Trophoblast cell (in vitro differentiated cells and primary cell): Measurements from ENCODE around the gene PARVA.

Experiments used
- DNase-seq, 2 donors: peaks; one replicate each; pipeline ENCODE4 v3.0.0-alpha.2; 2016
- H2AFZ ChIP-seq: 2 replicates; pipeline ENCODE4 v1.6.1; 2013; ENCODE audit warnings: low read length, moderate library complexity, mild to moderate bottlenecking; ENCODE audit not compliant: insufficient read depth, poor library complexity
- H2AK5ac ChIP-seq: 2 replicates; pipeline ENCODE4 v1.6.1; 2013; ENCODE audit warnings: mild to moderate bottlenecking, low read length
- H2BK120ac ChIP-seq: 2 replicates; pipeline ENCODE4 v1.6.1; 2013; ENCODE audit warnings: low read length, mild to moderate bottlenecking, moderate library complexity; ENCODE audit not compliant: insufficient read depth, poor library complexity
- H2BK12ac ChIP-seq: 2 replicates; pipeline ENCODE4 v1.6.1; 2013; ENCODE audit warnings: mild to moderate bottlenecking, low read length, moderate library complexity
- H2BK5ac ChIP-seq: 2 replicates; pipeline ENCODE4 v1.6.1; 2013; ENCODE audit warnings: low read length, low read depth, moderate library complexity, mild to moderate bottlenecking; ENCODE audit not compliant: poor library complexity
- H3K14ac ChIP-seq: 2 replicates; pipeline ENCODE4 v1.6.1; 2013; ENCODE audit warnings: mild to moderate bottlenecking, low read length
- H3K18ac ChIP-seq: 2 replicates; pipeline ENCODE4 v1.6.1; 2013; ENCODE audit warnings: mild to moderate bottlenecking, low read length
- H3K23ac ChIP-seq: 2 replicates; pipeline ENCODE4 v1.6.1; 2013; ENCODE audit warnings: low read length
- H3K27ac ChIP-seq: 2 replicates; pipeline ENCODE4 v1.5.1; 2013; ENCODE audit warnings: low read depth, mild to moderate bottlenecking, inconsistent platforms, low read length, moderate library complexity
- H3K27me3 ChIP-seq: 2 replicates; pipeline ENCODE4 v1.6.1; 2013; ENCODE audit warnings: inconsistent platforms, mild to moderate bottlenecking, low read length, moderate library complexity; ENCODE audit not compliant: insufficient read depth
- H3K36me3 ChIP-seq, 2 experiments: 1 replicate in 1 of 2; 2 replicates in 1 of 2; pipeline ENCODE4 v1.6.1; 2013; ENCODE audit warnings: low read length in 2 of 2, mild to moderate bottlenecking in 2 of 2, moderate library complexity in 1 of 2; ENCODE audit not compliant: insufficient read depth in 2 of 2, control insufficient read depth in 1 of 2
- H3K4ac ChIP-seq: 2 replicates; pipeline ENCODE4 v1.6.1; 2013; ENCODE audit warnings: low read depth, mild to moderate bottlenecking, low read length, moderate library complexity
- H3K4me1 ChIP-seq, 2 experiments: 1 replicate in 1 of 2; 2 replicates in 1 of 2; pipeline ENCODE4 v1.6.1; 2013; ENCODE audit warnings: low read length in 2 of 2, mild to moderate bottlenecking in 2 of 2, moderate library complexity in 1 of 2; ENCODE audit not compliant: insufficient read depth in 2 of 2, control insufficient read depth in 1 of 2
- H3K4me2 ChIP-seq: 2 replicates; pipeline ENCODE4 v1.6.1; 2013; ENCODE audit warnings: inconsistent platforms, mild to moderate bottlenecking, low read length, moderate library complexity
- H3K4me3 ChIP-seq: 2 replicates; pipeline ENCODE4 v1.5.1; 2013; ENCODE audit warnings: mild to moderate bottlenecking, low read depth, low read length, inconsistent platforms
- H3K79me1 ChIP-seq: one replicate; pipeline ENCODE4 v1.6.1; 2013; ENCODE audit warnings: low read length
- H3K79me2 ChIP-seq: 2 replicates; pipeline ENCODE4 v1.6.1; 2013; ENCODE audit warnings: low read length, mild to moderate bottlenecking; ENCODE audit not compliant: control insufficient read depth, insufficient read depth, poor library complexity
- H3K9ac ChIP-seq: 2 replicates; pipeline ENCODE4 v1.6.1; 2013; ENCODE audit warnings: mild to moderate bottlenecking, low read length
- H3K9me3 ChIP-seq: 2 replicates; pipeline ENCODE4 v1.6.1; 2013; ENCODE audit warnings: low read depth, mild to moderate bottlenecking, control low read depth, inconsistent platforms, low read length; ENCODE audit not compliant: insufficient read depth
- H4K12ac ChIP-seq: 2 replicates; pipeline ENCODE4 v1.6.1; 2013; ENCODE audit warnings: low read depth, mild to moderate bottlenecking, low read length, moderate library complexity
- H4K8ac ChIP-seq: 2 replicates; pipeline ENCODE4 v1.6.1; 2013; ENCODE audit warnings: low read depth, mild to moderate bottlenecking, low read length, moderate library complexity
- H4K91ac ChIP-seq: one replicate; pipeline ENCODE4 v1.6.1; 2013; ENCODE audit warnings: low read depth, mild to moderate bottlenecking, low read length, moderate library complexity
- WGBS: extraction: QIAGEN DNeasy Blood & Tissue Kit; methylation state at CpG from one replicate; pipeline ENCODE4 v1.1.7; 2013; ENCODE audit warnings: missing lambda C conversion rate; ENCODE audit not compliant: insufficient read length, insufficient coverage; ENCODE audit errors: extremely low coverage; 5-methylcytosine and 5-hydroxymethylcytosine counted together

The PARVA gene

DNA sequence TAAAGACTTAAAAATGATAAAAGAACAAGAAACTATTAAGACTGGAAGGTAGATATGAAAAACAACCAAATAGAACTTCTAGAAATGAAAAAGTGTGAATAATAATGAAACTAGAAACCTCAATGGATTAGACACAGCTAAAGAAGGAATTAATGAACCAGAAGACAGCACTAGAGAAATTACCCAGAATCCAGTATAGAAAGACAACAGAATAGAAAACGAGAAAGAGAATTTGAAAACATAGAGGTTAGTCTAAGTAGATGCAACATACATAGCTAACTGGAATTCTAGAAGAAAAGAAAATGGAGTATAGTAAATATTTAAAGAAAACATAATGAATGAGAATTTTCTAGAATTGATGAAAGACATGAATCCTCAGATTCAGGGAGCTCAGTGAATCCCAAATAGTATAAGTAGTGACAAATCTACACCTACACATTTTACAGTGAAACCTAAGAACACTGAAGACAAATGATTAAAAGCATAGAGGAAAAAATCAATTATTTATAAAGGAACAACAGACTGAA, 111.9 kb downstream of the PARVA start:
- H3K14ac ChIP-seq, result no peak overlapping the region
- H3K27ac ChIP-seq, result no peak overlapping the region
- no peak overlapping the region for H2BK12ac ChIP-seq
- H4K12ac ChIP-seq, result no peak overlapping the region
- no peak overlapping the region for H3K18ac ChIP-seq
- H3K4me2 ChIP-seq, result no peak overlapping the region
- H4K8ac ChIP-seq, result no peak overlapping the region
- H3K9me3 ChIP-seq, result no peaks in the 10 kb centered on the region
- no peak for DNase-seq
- no peaks in the 10 kb centered on the region for H3K4me1 ChIP-seq
- no peak overlapping the region for H4K91ac ChIP-seq
- peaks cover 2% of the 10 kb centered on the region for H3K79me1 ChIP-seq
- H3K79me2 ChIP-seq, result no peaks in the 10 kb centered on the region
- H3K4me3 ChIP-seq, result no peak overlapping the region
- H3K9ac ChIP-seq, result no peak overlapping the region
- no peak overlapping the region for H2AK5ac ChIP-seq
- H3K23ac ChIP-seq, result no peak overlapping the region
- H3K36me3 ChIP-seq, result peaks cover 4 to 5% of the 10 kb centered on the region in 2 experiments
- no CpG with 5 or more reads among the region's 1 CpG for WGBS
- no peak overlapping the region for H3K4ac ChIP-seq
- H2AFZ ChIP-seq, result no peak overlapping the region
- H3K27me3 ChIP-seq, result no peaks in the 10 kb centered on the region
- no peak overlapping the region for H2BK5ac ChIP-seq
- no peak overlapping the region for H2BK120ac ChIP-seq

DNA sequence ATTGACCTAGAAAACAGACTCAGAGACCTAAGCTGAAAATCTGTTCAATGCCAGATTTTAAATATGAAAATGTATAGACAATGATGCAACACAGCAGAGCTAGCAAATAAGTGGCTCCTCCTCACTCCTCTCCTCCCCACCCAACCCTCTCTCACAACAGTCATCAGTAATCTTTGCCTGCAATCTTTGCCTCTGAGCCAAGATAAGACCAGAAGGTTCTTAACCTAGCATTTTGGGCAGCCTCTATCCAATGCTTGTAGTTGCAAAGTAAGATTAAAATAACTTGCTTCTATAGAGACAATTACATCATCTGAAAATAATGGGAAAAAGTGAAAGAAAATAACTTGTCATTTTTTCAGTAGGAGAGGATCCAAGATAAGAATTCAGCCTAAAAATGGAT, 117.3 kb downstream of the PARVA start:
- H3K9ac ChIP-seq, result no peak overlapping the region
- peak in 1 of 2 donors; percentile 80 for DNase-seq
- H4K8ac ChIP-seq, result no peak overlapping the region
- H4K91ac ChIP-seq, result no peak overlapping the region
- H3K79me2 ChIP-seq, result peaks cover 2% of the 10 kb centered on the region
- no peak overlapping the region for H3K4me3 ChIP-seq
- H2BK120ac ChIP-seq, result no peak overlapping the region
- H3K36me3 ChIP-seq, result peaks cover 3 to 6% of the 10 kb centered on the region in 2 experiments
- no peak overlapping the region for H2AFZ ChIP-seq
- H2BK5ac ChIP-seq, result no peak overlapping the region
- H3K27ac ChIP-seq, result no peak overlapping the region
- H3K14ac ChIP-seq, result no peak overlapping the region
- H3K79me1 ChIP-seq, result peaks cover 13% of the 10 kb centered on the region
- H2AK5ac ChIP-seq, result no peak overlapping the region
- H3K18ac ChIP-seq, result no peak overlapping the region
- H3K4me2 ChIP-seq, result no peak overlapping the region
- no peak overlapping the region for H3K4ac ChIP-seq
- H3K27me3 ChIP-seq, result no peaks in the 10 kb centered on the region
- no peak overlapping the region for H4K12ac ChIP-seq
- no peaks in the 10 kb centered on the region for H3K9me3 ChIP-seq
- H2BK12ac ChIP-seq, result no peak overlapping the region
- H3K23ac ChIP-seq, result no peak overlapping the region
- peaks cover 11 to 15% of the 10 kb centered on the region in 2 experiments for H3K4me1 ChIP-seq

DNA sequence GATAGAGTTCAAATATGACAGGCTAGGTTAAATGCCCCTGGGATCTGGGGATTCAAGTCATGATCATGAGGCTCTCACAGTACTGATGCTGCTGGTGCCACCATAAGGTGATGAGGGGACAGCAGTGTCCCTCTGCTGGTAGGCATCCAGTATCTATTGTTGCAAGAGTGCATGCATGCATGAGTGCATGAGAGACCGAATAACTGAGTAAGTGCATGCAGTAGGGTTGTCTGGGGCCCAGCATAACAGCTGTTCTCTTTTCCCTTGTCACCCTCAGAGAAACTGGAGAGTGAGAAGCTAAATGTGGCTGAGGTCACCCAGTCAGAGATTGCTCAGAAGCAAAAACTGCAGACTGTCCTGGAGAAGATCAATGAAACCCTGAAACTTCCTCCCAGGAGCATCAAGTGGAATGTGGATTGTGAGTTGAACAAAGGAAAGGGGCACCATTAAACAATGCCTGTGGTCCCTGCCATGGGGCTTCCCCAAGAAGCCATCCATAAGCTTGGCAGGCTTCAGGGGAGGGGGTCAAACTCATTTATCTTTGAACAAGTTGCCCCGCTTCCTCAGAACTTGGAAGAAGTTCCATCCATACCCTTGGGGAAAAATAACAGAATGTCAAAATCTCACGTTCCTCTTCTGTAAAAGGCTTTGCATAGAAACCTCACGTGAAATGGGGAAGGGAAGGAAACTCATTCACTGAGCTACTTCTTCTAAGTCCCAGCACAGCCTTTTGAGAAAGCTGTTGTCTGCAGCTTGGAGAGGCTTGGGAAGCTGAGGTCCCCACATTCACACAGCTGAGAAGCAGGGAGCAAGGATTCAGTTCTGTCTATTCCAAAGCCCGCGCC, 119.0 kb downstream of the PARVA start:
- peak overlapping the region; percentile 92 for H3K14ac ChIP-seq
- H4K12ac ChIP-seq, result peak overlapping the region; percentile 49
- DNase-seq, result peak; percentile 95 to 98
- H3K4ac ChIP-seq, result no peak overlapping the region
- H3K4me3 ChIP-seq, result no peak overlapping the region
- peak overlapping the region; percentile 87 for H2BK5ac ChIP-seq
- no peak overlapping the region for H2AFZ ChIP-seq
- peaks cover 13 to 15% of the 10 kb centered on the region in 2 experiments for H3K4me1 ChIP-seq
- peaks cover 17% of the 10 kb centered on the region for H3K79me1 ChIP-seq
- peaks cover 2% of the 10 kb centered on the region for H3K79me2 ChIP-seq
- H3K23ac ChIP-seq, result no peak overlapping the region
- peaks cover 5% of the 10 kb centered on the region in 2 experiments for H3K36me3 ChIP-seq
- H2BK12ac ChIP-seq, result peak overlapping the region; percentile 86
- no peaks in the 10 kb centered on the region for H3K9me3 ChIP-seq
- H3K27me3 ChIP-seq, result no peaks in the 10 kb centered on the region
- H4K8ac ChIP-seq, result peak overlapping the region; percentile 69
- H4K91ac ChIP-seq, result peak overlapping the region; percentile 76
- peak overlapping the region; percentile 82 for H2BK120ac ChIP-seq
- H3K18ac ChIP-seq, result peak overlapping the region; percentile 75
- no peak overlapping the region for H3K9ac ChIP-seq
- peak overlapping the region; percentile 73 for H3K27ac ChIP-seq
- WGBS, result no CpG with 5 or more reads among the region's 6 CpGs
- H3K4me2 ChIP-seq, result no peak overlapping the region
- H2AK5ac ChIP-seq, result peak overlapping the region; percentile 79

DNA sequence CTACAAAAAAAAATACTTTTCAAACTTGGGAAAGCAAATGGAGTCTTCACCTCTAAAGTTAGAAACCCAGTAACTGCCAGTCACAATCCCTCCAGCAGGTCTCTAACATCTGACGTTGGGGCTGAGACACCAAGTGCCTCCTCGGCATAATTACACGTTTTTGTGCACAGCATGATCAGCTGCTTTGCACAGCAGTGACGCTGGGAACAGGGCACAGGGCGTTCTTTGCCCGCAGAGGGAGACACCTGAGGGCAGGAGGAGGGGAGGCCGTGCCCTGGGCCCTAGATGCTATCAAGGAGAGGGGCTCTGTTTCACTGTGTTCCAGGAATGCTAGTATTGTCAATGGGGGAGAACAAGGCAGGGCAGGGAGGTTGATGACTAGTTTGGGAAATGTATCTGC, 120.1 kb downstream of the PARVA start:
- Histone ChIP-seq H4K12ac (no peak overlapping the region), H3K4me3 (no peak overlapping the region), H2BK120ac (peak overlapping the region; percentile 35), H4K8ac (peak overlapping the region; percentile 36), H3K36me3 (peaks cover 5% of the 10 kb centered on the region in 2 experiments), H3K27me3 (no peaks in the 10 kb centered on the region), H3K18ac (no peak overlapping the region), H2AK5ac (no peak overlapping the region), H3K14ac (peak overlapping the region; percentile 59), H3K23ac (no peak overlapping the region), H3K27ac (peak overlapping the region; percentile 13), H3K79me2 (peaks cover 2% of the 10 kb centered on the region), H3K9me3 (no peaks in the 10 kb centered on the region), H3K9ac (no peak overlapping the region), H2BK5ac (peak overlapping the region; percentile 45), H2AFZ (no peak overlapping the region), H3K4me2 (no peak overlapping the region), H4K91ac (peak overlapping the region; percentile 79), H3K4me1 (peaks cover 16 to 18% of the 10 kb centered on the region in 2 experiments), H3K4ac (no peak overlapping the region), H3K79me1 (peaks cover 18% of the 10 kb centered on the region), H2BK12ac (peak overlapping the region; percentile 80)
- peak; percentile 83 to 87 for DNase-seq
- no CpG with 5 or more reads among the region's 7 CpGs for WGBS
